Subcutaneous adipose tissue (tissue), 4 donors: ENCODE measurements around the gene SLC44A1. TPM values are rescaled to one million over a fixed set of nuclear protein-coding genes. Genes with fewer than 3 reads are reported as not detected.

ENCODE experiments used
- total RNA-seq, 4 donors: library from RNA; depleted of rRNA; stranded (reverse); fragments of >200 nt; gene quantifications; one replicate each; pipeline ENCODE4 v1.1.0, GENCODE V29; 2016
- TF ChIP-seq, protein P1 (sequence below): fragments of 450-650 bp; IDR thresholded peaks from one replicate; pipeline ENCODE4 v1.5.1; 2016; ENCODE audit warnings: low read depth, mild to moderate bottlenecking, control low read depth, antibody characterized with exemption, moderate library complexity

The SLC44A1 gene
- total RNA-seq, 4 donors from 2014 or later: 48.2 to 85.5 (median 53.4) TPM

DNA sequence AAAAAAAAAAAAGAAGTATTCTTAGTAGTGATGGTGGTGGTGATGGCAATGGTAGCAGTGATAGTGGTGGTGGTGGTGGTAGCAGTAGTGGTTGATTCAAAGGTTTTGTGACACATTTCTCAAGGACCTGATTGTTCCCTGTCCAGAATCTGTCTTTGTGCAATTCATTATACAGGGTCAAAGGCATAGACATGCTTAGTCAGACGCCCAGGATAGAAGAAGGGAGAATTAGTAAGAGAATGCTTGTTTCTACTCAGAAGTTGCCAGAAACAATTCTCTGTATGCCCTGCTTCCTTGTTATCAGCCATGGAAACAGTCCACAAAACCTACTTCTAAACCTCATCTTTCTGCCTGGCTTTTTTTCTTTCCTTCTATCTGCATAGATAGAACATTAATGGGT, 89.4 kb downstream of the SLC44A1 start:
- TF ChIP-seq, protein P1, sequence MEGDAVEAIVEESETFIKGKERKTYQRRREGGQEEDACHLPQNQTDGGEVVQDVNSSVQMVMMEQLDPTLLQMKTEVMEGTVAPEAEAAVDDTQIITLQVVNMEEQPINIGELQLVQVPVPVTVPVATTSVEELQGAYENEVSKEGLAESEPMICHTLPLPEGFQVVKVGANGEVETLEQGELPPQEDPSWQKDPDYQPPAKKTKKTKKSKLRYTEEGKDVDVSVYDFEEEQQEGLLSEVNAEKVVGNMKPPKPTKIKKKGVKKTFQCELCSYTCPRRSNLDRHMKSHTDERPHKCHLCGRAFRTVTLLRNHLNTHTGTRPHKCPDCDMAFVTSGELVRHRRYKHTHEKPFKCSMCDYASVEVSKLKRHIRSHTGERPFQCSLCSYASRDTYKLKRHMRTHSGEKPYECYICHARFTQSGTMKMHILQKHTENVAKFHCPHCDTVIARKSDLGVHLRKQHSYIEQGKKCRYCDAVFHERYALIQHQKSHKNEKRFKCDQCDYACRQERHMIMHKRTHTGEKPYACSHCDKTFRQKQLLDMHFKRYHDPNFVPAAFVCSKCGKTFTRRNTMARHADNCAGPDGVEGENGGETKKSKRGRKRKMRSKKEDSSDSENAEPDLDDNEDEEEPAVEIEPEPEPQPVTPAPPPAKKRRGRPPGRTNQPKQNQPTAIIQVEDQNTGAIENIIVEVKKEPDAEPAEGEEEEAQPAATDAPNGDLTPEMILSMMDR: no peak

DNA sequence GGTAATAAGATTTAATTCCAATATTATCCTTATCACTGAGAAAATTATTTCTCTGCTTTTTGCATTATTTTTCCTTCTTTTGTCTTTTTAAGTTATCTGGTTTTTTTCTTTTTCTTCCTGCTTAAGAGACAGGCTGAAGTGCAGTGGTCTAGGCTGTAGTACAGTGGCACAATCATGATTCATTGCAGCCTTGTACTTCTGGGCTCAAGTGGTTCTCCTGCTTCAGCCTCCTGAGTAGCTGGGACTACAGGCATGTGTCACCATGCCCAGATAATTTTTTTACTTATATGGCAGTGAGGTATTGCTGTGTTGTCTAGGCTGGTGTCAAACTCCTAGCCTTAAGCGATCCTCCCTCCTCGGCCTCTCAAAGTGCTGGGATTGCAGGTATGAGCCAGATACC, 93.9 kb downstream of the SLC44A1 start:
- TF ChIP-seq, protein P1: no peak

DNA sequence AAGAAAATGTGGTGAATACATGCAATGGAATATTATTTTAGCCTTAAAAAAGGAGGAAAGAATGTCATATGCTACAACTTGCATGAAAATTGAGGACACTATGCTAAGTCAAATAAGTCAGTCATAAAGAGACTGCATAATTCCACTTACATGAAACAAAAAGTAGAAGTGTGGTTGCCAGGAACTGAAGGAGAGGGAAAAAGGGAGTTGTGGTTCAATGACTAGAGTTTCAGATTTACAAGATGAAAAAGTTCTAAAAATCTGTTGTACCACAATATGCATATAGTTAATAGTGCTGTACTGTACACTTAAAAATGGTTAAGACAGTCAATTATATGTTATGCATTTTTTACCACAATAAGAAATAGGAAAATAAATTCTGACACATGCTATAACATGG, 95.4 kb downstream of the SLC44A1 start:
- TF ChIP-seq, protein P1: no peak

DNA sequence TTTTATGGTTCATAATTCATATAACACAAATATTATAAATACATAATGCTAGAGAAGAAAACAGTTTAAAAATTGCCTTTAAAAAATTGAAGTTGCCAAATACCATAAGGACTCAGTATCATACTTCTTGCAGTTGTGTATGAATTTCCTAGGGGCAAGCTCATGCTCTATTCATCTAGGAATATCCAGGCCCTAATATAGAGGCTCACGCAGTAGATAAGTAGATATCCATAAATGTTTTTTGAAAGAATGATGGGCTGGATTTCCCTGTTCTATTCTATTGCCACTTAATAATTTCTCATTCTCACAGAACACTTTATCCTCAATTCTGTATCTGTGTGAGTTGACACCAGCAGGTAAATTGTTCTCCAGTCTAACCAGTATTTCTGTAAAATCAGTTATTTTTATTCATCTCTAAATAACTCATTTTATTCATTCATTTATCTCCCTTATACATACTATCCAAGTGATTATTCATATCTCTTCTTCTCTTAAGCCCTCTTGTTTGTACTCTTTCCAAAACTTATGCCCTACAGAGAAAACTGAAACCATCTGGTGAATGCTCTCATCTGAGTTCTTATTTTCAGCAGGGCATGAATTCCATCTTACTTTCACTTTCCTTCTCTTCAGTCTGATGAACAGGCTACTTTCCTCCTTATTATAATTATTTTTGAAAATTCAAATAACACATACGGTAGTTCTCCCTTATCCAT, 97.1 kb downstream of the SLC44A1 start:
- TF ChIP-seq, protein P1: no peak

DNA sequence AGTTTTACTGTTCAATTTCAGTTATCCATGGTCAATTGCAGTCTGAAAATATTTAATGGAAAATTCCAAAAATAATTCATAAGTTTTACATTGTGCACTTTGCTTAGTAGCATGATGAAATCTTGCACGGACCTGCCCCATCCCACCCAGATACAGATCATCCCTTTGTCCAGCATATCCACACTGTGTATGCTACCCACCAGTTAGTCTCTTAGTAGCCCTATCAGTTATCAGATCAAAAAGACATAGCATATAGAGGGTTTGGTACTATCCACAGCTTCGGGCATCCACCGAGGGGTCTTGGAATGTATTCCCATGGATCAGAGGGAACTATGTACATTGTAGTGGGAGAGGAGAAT, 97.7 kb downstream of the SLC44A1 start:
- TF ChIP-seq, protein P1: no peak

DNA sequence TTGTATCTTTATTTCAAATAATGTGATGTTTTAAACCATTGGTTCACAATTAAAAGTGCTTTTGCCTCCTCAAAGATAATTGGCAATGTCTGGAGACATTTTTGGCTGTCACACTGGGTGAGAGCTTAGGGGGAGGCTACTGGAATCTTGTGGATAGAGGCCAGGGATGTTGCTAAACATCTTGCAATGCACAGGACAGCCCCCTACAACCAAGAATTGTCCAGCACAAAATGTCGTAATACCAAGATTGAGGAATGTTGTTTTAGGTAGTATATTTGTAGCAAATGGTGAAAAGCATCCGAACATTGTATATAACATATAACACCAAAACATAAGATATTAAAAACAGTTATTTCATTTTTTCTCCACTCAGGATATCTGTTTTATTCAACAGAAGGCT, 99.8 kb downstream of the SLC44A1 start:
- TF ChIP-seq, protein P1: no peak

DNA sequence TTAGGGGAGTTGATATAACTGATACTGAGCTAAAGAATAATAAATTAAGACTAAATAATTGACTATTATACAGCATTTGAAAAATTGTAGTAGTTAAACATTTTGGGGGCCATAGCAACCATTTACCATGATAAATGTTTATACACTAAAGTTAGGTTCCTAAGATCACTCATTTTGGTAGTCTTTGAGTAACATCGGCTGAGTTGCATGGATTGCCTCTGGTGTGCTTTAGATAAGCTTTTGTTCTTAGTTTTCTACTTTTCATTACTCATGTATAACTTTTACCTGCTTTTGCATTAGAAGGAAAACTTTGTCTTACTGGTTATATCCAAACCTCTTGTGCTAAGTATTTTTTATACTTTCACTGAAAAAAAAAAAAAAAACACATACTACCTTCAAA, 101.2 kb downstream of the SLC44A1 start:
- TF ChIP-seq, protein P1: no peak
